Measurements from ENCODE around the gene ZNF837. TPM values are rescaled to one million over a fixed set of nuclear protein-coding genes. Genes with fewer than 3 reads are reported as not detected.

Gene ZNF837
- total and polyA plus RNA-seq, 12 donors, result 0.11 to 0.90 (median 0.41) TPM

GRCh38 chr19:58385891-58386575 lies 5.2 kb upstream of the ZNF837 start:
- Histone ChIP-seq H3K27me3 (no peaks in the 10 kb centered on the region), H3K4me3 (peak overlapping the region; percentile 63 to 92 (median 86)), H3K9me3 (no peaks in the 10 kb centered on the region), H3K4me1 (peaks cover 17 to 60% (median 39%) of the 10 kb centered on the region in 9 donors), H3K27ac (peak overlapping the region; percentile 90 to 100 (median 98)), H3K36me3 (peaks cover 0 to 32% (median 10%) of the 10 kb centered on the region in 9 donors)
- DNase-seq, result no peak
- WGBS, 2 donors, result 11 to 15% methylated on average over 32 to 36 of the region's 36 CpGs
- no peak for TF ChIP-seq CTCF (IDR thresholded peaks at IDR 0.05)
- intact Hi-C loops (cut with DNase I), result loop anchor here in 2 of 10 donors (2.0 kb wide), 2 partner anchors 15 to 59 kb away; partner anchors contain the start of gene ZSCAN22 (in 1 of the 2)
- peak; percentile 2 to 32 (median 6) for ATAC-seq

- WGBS, 2 donors, result 87 to 88% methylated on average over 9 of the region's 9 CpGs
- peak overlapping the region in 6 of 10 donors; percentile 92 to 99 (median 98) for H3K27ac ChIP-seq
- peaks cover 0 to 26% (median 6%) of the 10 kb centered on the region in 9 donors for H3K36me3 ChIP-seq
- H3K9me3 ChIP-seq, result no peaks in the 10 kb centered on the region
- intact Hi-C loops (cut with DNase I), result no loop called here
- ATAC-seq (no peak), DNase-seq (no peak)
- no peaks in the 10 kb centered on the region for H3K27me3 ChIP-seq
- H3K4me1 ChIP-seq, result peaks cover 17 to 57% (median 39%) of the 10 kb centered on the region in 9 donors
- no peak for TF ChIP-seq CTCF (IDR thresholded peaks at IDR 0.05)
- peak overlapping the region in 7 of 10 donors; percentile 63 to 92 (median 87) for H3K4me3 ChIP-seq
Measured at GRCh38 chr19:58385313-58385890, 4.6 kb upstream of the ZNF837 start.

- DNase-seq (no peak), ATAC-seq (no peak)
Measured at GRCh38 chr19:58382997-58383603, 2.3 kb upstream of the ZNF837 start.

More at GRCh38 chr19:58382997-58383603, 2.3 kb upstream of the ZNF837 start:
- H3K9me3 ChIP-seq, result no peaks in the 10 kb centered on the region
- peaks cover 0 to 3% (median 1%) of the 10 kb centered on the region in 9 donors for H3K36me3 ChIP-seq
- WGBS, 2 donors, result 91 to 92% methylated on average over 6 of the region's 6 CpGs
- H3K27ac ChIP-seq, result no peak overlapping the region
- peaks cover 21 to 51% (median 38%) of the 10 kb centered on the region in 9 donors for H3K4me1 ChIP-seq
- no peak overlapping the region for H3K4me3 ChIP-seq
- H3K27me3 ChIP-seq, result no peaks in the 10 kb centered on the region
- intact Hi-C loops (cut with DNase I), result no loop called here
- TF ChIP-seq CTCF (IDR thresholded peaks at IDR 0.05), result no peak
